CMK (cell line): Measurements from ENCODE around the gene GZMM.

Experiments used
- DNase-seq: peaks from one replicate; pipeline ENCODE4 v3.0.0-alpha.2; 2010; ENCODE audit warnings: low read depth

The GZMM gene

DNA sequence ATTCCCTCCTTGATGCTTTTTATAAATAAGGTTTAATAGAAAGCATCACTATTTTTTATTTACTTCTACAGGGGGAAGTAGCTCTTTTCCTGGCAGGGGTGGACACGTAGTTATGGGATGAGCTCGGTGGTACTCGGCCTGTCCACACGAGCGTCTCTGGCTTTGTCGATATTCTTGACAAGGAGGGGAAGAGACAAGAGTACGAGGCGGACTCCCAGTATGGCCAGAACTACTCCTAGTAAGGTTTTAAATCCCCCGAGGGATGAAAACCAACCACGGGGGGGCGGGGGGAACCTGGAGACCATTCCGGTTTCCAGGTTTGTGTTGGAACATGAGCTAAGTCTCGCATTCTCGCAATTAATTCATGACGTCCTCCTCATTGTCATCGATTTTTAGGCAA is 23.0 kb downstream of the GZMM start:
- no peak for DNase-seq

- no peak for DNase-seq
Observed at GRCh38 chr19:567296-567900, 23.5 kb downstream of the GZMM start.

- no peak for DNase-seq
Observed at GRCh38 chr19:570251-570686, 26.4 kb downstream of the GZMM start.

DNA sequence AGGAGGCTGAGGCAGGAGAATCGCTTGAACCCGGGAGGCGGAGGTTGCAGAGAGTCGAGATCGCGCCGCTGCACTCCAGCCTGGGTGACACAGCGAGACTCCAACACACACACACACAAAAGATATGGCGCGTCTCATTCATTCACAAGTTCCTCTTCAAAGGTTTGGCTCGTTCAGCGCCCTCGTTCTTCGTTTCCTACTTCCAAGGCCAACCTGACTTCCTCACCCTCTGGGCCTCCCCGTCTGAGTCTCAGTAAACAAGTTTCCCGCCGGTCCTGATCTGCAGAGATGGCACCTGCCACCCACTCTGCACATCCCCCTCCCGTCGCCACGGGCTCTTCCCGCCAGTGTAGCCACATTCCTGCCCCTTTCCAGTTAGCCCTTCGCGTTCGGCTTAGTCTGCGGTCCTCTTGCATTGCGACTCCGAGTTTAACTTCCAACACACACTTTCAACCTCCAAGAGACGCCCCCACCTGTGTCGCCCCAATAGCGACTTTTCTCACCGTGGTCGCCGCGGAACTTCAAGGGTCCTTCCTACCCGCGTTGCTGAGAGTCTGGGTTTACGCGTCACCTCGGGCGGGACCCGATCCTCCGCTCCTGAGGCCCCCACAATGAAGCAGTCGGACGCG is 27.2 kb downstream of the GZMM start:
- DNase-seq: peak; percentile 70

GRCh38 chr19:571566-571974 is 27.7 kb downstream of the GZMM start:
- DNase-seq: peak; percentile 70

- peak; percentile 93 for DNase-seq
Observed at GRCh38 chr19:572140-572742, 28.4 kb downstream of the GZMM start, which contains the start of gene BSG. TSS of gene BSG (plus strand) at chr19:572596. CDS start at chr19:572635, 39 bp downstream.

DNA sequence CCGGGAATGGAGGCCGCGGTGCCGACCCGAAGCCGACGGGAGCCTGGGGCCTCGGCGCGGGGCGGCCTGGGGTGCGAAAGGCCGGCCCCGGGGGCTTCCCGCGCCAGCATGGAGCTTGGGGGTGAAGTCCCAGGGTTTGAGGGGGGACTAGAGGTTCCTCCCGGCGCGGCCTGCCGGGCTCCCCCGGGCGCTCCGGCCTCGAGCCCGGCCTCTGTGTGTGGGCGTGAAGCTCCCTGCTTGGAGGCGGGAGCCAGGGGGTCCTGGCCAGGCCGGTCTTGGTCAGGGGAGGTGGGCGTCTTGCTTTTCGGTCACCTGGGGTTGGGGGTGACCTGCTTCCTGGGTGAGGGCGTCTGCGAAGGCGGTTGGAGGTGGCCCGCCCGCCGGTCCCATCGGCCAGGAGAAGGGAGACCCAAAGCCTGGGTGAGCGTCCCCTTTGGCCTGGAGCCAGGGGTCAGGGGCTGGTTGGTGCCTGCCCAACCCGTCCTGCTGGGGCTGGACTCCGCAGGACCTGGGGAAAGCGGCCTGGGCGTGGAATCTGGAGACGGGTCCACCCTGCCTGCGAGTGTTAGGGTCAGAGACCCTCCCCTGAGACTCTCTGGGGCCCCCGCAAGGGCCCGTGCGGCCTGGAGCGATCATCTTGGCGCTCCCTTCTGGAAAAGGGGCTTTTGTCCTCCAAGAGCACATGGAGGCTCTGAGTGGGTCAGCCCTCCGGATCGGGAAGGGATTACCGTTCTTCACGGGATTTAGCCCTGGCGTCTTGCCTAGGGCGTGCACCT is 29.1 kb downstream of the GZMM start:
- no peak for DNase-seq

DNA sequence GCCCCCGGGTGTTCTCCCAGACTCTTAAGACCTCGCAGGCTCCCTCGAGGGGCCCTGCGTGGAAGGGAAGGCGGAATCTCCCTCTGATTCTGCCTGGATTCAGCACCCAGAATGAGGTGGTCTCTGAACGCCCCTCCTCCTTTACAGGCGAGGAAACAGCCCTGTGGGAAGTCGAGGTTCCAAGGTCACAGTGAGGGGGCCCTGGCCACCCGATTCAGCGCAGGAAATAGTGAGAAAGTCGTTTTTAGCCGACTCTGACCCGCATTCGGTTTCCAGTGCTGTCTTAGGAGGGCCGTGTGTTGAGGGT is 29.6 kb downstream of the GZMM start:
- DNase-seq: no peak

GRCh38 chr19:574658-575526 is 31.0 kb downstream of the GZMM start:
- DNase-seq: peak; percentile 76

GRCh38 chr19:575527-576506 is 32.0 kb downstream of the GZMM start:
- DNase-seq: no peak

GRCh38 chr19:576768-577438 is 33.0 kb downstream of the GZMM start:
- no peak for DNase-seq

- no peak for DNase-seq
Observed at GRCh38 chr19:577439-578392, 33.9 kb downstream of the GZMM start.

GRCh38 chr19:579111-579841 is 35.4 kb downstream of the GZMM start:
- DNase-seq: no peak

DNA sequence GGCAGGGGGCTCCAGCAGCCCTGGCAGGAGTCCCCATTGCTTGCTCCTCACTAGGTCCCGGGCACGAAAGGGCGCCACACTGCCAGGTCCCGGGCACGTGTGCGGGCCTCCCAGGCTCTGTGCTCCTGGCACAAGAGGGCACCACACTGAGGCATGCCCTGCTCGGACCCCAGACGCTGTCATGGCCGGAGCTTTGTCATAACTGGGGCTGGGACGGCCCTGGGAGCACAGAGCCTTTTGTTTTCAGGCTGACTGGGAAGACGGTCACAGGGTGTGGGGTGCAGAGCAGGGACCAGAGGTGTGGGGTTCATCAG is 35.9 kb downstream of the GZMM start:
- no peak for DNase-seq

- DNase-seq: no peak
Observed at GRCh38 chr19:580274-580835, 36.5 kb downstream of the GZMM start.

DNA sequence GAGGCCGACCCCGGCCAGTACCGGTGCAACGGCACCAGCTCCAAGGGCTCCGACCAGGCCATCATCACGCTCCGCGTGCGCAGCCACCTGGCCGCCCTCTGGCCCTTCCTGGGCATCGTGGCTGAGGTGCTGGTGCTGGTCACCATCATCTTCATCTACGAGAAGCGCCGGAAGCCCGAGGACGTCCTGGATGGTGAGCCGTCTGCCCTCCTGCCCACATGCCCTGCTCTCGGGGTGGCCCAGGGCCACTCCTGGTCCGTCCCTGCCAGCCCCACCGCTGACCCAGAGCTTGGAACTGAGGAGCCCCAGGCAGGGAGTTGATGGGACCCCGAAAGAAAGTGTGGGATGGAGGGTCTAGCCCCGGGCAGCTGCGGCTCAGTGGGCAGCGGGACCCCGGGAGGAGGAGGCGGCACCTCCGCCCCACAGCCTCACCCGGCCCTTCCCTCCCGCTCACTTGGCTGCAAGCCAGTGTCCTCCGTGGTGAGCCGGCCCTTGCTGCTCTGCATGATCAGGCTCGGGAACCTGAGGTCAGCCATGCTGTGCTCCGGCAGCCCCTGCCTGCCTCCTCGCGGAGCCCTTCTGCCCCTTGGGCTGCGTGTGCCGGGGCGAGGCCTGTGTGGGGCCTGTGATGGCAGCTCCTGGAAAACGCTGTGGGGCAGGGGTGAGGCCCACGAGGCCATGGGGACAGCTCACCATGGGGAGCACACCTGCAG is 37.7 kb downstream of the GZMM start:
- no peak for DNase-seq

GRCh38 chr19:582497-583197 is 38.8 kb downstream of the GZMM start:
- no peak for DNase-seq
